ENCODE results near the gene ACE.
"Not testable (repeated sequence)": the region's sequence is repeated elsewhere in the genome, so short reads cannot be mapped to it uniquely, and the experiment has no call there.

The ACE gene

DNA sequence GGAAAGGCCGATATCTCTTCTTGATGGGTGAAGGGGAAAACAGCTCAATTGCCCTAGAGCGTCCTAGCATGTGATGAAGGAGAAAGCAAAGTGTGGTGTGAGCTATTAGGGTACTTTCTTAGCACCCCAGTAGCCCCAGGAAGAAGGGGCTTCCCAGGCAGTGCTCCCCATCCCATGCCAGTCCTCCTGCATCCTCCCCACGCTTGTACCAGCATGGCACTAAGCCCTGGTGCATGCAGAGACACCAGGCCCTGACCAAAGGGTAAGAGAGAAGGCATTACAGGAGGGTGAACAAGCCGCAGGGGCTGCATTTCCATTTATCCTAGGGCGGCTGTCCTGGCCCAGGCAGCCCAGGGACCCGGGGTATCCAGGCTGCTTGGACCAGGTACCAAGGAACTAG, 33.8 kb upstream of the ACE start:
- DNase-seq (ENCODE audit: insufficient read length, low spot score) (no peak), FAIRE-seq (no peak)

DNA sequence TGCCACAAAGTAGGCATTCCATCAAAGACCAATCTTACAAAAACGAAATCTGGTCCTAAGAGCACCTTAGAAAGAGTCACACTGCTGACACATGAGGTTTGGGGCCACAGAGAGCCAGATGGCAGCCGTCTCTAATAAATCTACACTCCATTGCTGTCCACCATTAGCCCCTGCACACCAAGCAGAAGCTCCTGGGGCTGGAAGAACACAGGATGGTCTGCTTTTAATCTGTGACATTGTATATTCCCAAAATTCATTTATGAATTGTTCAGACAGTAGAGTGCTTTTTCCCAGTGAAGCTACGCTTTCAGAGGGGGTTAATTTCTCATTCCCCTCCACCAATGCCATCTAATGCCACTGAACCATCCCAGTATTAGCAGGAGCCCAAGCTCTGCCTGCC, 32.4 kb upstream of the ACE start:
- DNase-seq (ENCODE audit: insufficient read length, low spot score) (no peak), FAIRE-seq (no peak)

DNA sequence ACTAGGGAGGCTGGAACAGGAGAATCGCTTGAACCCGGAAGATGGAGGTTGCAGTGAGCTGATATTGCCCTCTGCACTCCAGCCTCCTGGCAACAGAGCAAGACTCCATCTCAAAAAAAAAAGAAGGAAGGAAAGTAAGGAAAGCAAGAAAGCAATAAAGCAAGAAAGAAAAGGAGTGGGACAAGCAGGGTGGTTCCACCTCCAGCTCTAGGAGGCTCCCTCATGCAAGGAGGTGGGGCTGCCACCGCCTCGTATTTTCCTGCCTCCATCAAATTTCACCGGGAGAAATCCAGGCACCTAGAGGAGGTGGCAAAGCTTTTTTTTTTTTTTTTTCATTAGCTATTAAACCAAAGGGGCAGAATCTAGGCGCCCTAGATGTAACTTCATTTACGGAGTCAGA, 31.8 kb upstream of the ACE start:
- DNase-seq (ENCODE audit: insufficient read length, low spot score) (no peak), FAIRE-seq (no peak)

DNA sequence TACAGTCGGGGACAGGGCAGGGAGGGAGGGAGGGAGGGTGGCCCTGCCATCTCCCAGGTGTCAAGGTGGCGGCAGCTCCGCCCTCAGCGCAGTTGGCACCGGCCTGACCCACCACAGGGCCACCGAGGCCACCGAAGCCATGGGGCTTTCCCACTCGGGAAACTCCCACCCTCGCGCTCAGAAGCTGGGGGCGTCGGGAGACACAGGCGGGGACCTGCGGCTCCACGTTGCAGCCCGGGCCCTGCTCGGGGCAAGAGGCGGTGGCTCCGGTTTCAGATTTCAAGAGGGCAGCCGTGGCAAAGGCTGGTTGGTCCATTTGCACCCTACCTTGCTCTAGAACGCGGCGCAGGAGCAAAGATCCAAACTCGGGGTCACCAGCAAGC, 31.3 kb upstream of the ACE start:
- FAIRE-seq (no peak), DNase-seq (ENCODE audit: insufficient read length, low spot score) (no peak)

DNA sequence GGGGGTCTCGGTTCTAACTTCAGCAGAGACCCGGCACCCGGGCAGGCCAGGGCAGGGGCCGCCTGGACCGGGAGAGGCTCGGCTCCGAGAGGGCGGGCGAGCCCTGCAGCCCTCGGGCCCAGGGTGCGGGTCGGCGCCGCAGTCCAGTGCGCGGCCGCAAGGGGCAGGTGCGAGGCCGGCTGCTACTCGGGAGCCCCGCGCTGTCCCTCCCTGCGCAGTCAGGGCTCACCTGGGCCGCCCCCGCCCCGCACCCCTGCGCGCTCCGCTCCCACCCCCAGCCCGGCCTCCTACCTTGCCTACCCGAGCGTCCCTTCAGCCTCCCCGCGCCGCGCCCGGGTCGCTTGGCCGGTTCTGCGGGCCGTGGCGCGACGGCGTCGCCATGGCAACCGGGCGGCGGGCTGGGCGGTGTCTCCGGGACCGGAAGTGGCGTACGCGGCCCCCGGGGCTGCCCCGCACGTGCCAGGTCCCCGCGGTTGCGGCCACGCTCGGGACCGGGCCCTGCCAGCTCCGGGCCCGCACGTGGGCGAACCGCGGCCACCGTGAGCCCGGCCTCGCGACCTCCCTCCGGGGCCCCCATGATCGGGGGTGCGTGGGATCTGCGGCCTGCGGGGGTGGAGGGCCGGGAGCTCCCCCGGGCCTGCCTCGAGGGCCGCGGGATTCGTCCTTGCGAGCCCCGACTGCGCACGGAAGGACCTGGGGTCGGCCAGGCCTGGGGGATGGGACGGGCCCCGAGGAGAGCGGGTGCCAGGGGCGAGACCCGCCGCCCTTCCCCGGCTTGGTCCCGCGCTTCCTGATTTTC, 30.7 kb upstream of the ACE start, which contains the start of gene CYB561:
Gene CYB561, minus strand, starts transcription at position 353 of the 799 bp plus-strand sequence. CDS start 8,759 bp downstream, outside the sequence.
- peak; percentile 88 for DNase-seq (ENCODE audit: insufficient read length, low spot score)
- FAIRE-seq: no peak

DNA sequence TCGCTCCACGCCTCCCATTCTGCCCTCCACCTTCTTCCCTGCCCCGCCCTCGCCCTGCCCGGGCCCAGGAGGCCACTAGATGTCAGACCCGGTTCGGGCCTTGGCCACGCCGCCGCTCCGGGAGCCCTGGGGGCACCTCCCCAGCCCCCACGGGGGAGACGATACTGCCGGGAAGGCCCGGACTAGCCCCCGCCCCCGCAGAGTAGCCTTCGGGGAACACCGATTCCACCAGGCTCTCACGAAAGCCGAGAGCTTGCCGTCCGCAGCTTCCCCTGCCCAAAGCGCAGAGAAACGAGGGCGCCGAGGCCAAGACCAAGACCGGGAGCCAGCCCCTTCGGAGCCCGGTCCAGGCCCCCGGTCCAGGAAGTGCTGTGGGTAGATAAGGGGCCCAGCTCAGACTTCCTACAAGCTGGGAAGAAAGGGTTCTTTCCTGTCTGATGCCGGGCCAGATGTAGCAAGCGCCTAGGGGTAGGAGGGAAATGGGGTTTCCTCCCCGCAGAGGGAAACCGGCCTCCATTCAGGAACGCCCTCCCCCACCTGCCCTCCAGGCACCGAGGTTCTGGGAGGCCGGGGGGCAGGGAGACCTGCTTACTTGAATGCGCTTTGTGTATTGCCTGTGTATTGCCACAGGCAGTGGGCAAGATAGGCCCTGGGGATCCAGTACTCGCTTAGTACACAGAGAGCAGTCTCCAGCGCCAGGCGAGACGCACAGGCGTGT, 29.9 kb upstream of the ACE start:
- FAIRE-seq (peak; percentile 28), DNase-seq (ENCODE audit: insufficient read length, low spot score) (no peak)

DNA sequence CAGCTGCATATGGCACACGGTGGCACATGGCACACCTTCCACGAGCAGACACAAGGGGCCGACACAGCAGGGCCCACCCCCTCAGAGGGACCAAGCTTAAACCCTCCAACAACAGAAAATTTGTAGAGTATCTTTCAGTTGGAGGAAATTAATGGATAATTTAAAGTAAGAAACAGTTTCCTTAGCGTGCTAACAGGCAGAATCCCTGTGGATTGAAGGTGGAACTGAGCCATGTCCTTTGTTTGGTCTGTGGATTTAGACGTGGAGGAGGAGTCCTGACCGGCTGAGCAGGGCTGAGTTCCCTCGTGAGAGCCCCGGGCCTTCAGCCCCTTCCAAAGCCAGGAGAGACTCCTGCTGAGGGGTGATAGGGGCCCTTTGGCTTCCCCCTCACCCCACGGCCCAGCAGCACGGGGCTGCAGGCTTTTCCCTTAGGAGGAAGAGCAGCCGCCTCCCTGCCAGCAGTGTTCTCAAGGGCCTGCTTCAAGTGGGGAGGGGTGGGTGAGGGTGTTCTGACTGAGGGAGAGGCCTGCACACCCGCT, 29.3 kb upstream of the ACE start:
- no peak for DNase-seq (ENCODE audit: insufficient read length, low spot score)
- no peak for FAIRE-seq

DNA sequence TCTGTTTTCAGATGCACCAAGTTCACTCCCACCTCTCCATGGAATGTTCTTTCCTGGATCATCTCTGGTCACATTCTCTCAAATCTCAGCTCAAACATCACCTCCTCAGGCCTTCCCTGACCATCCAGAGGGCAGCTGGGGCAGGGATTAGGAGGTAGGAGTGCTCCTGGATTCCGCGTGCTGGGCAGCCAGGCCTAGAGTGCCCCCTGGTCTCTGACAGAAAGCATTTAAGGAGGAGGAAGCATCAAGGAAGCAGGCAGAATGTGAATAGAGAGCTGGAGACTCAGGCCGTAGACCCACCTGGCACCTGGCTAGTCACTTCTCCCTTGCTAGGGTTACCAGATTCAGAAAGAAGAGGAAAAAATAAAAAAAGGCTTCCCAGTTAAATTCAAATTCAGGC, 28.2 kb upstream of the ACE start:
- DNase-seq (ENCODE audit: insufficient read length, low spot score) (no peak), FAIRE-seq (no peak)

DNA sequence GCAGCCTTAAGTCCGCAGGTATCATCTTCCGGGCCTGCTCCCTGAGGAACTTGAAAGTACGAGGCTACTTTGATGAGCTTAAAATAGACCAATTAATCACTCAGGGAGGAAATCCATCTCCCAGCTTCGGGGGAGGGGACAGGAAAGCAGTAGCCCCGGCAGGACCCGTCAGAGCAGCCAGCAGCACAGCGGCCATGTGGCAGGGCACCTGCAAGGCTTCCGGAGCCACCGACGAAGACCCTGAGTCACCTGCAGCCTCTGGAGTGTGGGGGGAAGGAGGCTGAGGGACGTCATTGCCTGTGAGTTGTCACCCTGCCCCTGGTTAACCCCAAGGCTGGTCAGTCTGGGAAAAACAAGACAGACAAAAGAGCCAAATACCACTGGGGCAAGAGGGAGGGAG, 26.3 kb upstream of the ACE start:
- DNase-seq (ENCODE audit: insufficient read length, low spot score): no peak

DNA sequence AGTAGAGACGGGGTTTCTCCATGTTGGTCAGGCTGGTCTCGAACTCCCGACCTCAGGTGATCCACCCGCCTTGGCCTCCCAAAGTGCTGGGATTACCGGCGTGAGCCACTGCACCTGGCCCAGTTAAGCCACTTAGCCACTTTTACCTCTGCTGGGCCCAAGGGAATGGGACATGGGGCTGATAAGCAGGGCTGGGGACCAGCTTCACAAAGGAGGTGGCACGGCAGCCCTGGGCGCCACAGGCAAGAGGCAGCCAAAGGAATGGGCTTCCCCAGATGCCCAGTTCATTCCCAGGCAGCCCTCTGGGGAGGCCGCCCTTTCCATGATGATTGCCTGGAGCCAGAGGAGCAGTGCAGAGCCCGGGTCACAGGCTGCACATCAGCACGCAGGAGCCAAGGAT, 25.7 kb upstream of the ACE start:
- FAIRE-seq (no peak), DNase-seq (ENCODE audit: insufficient read length, low spot score) (no peak)

More for the DNA sequence above, 26.3 kb upstream of the ACE start:
- no peak for FAIRE-seq

DNA sequence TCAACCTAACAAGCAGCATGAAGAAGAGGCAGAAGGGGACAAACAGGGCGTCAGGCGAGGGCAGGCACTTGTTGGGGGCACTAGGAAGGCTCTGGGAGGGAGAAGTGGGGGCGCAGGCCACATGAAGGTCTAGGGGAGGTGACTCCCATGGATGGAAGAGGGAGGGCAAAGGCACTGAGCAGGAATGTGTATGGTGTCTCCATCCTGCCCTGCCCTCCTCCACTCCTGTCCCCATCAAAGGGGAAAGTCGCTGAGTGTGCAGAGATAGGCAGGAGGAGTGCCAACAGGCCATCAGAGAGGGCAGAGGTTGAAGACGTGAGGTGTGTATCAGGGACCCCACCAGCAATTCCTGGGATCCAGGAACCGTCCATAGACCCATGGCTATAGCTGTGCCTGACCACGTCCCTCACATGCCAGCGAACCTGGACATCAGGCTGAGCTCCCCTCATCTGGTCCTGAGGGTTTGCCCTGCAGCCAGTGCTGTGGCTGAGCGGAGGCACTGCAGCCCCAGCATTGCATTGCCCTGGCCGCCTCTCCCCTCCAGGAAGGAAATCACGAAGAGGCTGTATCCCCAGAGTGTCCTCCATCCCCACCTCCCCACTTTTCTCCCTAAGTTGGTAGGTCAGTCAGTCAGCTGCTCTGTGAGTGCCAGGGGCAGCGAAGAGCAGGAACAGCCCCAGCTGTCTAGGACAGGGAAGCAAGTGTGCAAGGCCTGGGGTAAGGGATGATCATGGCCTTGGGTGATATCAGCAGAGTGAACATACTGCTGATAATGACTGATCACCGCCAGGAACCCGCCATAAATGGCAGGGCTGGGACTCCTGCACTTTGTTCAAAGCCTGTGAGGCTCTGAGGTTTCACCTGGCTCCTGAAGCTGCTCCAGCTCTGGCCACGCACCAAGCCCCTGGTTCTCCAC, 24.6 kb upstream of the ACE start:
- DNase-seq (ENCODE audit: insufficient read length, low spot score): no peak
- no peak for FAIRE-seq

DNA sequence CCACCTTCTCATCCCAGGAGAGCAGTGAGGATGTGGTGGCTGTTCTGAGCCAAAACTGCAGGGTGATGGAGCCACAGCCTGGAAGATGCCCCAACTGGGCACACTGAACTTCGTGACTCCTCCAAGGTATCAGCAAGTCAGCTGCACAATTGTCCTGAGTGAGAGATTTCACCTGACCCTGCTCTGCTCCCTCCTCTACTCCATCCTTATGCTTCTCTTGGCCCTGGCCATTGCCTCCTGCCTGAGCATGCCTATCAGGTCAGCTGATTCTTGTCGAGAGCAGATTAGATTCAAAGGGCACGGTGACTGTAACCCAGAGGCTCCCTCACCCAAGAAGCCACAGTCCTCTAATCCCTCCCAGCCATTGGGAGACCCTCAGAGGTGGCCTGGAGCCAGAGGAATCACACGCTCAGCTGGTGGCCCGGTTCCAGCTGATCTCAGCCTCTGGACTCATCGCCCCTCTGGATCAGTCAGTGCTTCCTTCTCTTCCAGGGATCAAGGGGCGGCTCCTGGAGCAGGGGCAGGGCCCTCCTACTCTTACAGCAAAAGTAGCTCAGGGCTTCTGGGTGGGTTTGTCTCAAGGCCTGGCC, 23.8 kb upstream of the ACE start:
- FAIRE-seq (no peak), DNase-seq (ENCODE audit: insufficient read length, low spot score) (no peak)

DNA sequence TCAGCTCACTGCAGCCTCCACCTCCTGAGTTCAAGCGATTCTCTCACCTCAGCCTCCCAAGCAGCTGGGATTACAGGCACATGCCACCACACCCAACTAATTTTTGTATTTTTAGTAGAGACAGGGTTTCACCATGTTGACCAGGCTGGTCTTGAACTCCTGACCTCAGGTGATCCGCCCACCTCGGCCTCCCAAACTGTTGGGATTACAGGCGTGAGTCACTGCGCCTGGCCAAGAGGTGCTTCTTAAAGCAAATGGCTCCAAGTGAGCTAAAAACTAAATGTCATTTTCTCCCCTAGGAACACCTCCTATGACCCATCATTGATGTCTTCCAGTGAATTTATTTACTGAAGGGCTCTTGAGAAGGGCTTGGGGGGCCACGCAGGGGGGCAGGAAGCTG, 22.5 kb upstream of the ACE start:
- not testable (repeated sequence) for DNase-seq (ENCODE audit: insufficient read length, low spot score); FAIRE-seq

DNA sequence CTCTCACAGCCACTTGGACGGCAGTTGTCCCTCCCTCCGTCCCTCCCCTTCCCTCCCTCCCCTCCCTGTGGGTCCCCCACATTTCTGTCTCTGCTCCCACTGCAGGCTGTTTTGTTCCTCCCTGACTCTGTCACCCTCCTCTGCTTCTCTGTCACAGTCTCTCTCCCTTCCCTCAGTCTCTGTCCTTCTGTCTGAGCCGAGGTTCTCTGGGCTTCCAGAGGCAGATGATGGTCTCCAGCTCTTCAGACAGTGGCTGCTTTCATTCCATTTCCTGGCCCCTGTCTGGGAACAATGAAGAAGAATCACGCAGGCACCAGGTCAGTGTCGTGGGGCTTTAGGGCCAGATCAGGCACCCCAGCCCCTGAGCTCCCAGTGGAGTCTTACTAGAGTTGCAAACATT, 21.9 kb upstream of the ACE start:
- no peak for FAIRE-seq
- DNase-seq (ENCODE audit: insufficient read length, low spot score): no peak

DNA sequence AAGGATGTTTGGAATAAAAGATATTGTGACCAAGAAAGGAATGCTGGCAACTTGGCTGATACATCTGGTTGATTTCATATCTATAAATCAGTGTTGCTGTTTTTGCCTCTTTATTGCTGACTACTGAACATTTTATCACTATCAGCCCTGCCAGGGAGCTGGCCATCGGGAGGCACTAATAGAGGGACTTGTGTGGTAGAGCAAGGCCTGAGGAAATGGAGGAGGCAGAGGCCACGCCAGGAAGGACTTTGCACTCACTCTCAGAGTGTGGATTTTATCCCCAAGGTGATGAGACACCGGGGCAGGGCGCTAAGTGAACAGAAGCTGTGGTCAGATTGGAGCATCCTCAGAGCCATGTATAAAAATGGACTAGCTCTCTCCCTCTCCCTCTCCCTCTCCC, 21.4 kb upstream of the ACE start:
- no peak for FAIRE-seq
- no peak for DNase-seq (ENCODE audit: insufficient read length, low spot score)

DNA sequence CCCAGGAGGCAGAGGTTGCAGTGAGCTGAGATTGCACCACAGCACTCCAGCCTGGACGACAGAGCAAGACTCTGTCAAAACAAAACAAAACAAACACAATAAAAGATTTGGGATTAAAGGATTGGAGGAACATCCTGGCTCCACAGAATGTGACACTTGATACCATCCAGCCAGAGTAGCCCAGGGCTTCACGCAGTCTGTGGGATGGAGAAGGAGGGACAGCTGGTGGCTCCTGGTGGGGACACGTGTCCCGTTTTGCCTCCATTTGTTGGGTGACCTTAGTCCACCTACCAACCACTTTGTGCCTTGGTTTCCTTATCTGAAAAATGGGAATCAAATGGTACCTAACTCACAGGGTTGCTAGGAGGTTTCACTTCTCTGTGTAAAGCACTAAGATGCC, 18.4 kb upstream of the ACE start:
- FAIRE-seq: no peak
- DNase-seq (ENCODE audit: insufficient read length, low spot score): no peak

DNA sequence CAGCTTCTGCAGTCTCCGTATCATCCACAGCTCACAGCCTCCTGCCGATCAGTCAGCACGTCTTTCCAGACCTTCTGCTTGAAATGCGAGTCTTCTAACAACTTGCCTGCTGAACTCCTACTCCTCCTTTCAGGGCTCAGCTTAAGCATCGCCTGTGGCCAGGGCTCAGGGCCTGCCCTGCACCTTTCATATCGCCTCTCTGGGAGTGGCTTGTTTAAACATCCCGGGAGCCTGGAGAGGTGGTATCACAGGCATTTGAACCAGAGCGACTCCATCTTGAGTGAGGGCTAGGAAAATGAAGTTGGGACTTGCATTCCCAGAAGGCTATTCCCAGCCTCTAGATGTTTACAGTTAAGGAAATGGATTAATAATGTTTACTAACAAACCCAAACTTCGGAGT, 16.8 kb upstream of the ACE start:
- FAIRE-seq: no peak
- DNase-seq (ENCODE audit: insufficient read length, low spot score): no peak

DNA sequence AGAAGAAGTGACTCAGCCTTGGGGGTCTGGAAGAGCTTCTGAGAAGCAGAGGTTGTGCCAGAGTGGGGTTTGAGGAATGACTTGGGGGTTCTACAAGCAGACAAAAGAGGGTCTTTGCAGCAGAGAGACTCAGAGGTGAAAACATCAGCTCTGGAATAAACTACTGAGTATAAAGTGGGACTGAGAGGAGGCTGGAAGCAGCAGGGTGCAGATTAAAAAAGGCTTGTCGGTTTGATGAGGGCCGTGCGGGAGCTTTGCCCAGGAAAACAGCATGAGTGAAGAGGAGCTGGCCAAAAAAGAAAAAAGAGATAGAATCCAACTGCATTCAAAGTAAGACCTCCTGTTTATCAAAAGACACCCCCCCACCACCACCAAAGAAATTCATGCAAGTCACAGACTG, 13.1 kb upstream of the ACE start:
- no peak for DNase-seq (ENCODE audit: insufficient read length, low spot score)
- no peak for FAIRE-seq

DNA sequence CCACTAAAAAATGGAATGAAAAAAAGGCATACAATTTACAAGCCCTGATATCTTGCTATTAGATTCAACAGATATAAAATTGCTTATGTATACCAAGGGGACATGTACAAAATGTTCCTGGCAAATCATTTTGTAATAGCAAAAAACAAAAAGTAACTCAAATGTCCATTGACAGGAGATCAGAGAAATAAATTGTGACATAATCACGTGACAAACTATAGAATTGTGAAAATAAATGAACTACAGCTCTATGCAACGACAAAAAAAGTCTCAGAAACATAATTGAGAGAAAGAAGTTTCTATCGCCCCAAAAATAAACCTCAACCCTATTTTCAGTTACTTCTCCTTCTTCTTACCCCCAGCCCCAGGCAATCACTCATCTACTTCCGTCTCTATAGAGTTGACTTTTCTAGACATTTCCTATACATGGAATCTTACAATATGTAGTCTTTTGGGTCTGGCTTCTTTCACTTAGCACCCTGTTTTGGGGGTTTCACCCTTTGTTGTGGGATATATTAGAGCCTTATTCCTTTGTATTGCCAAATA, 12.1 kb upstream of the ACE start:
- DNase-seq (ENCODE audit: insufficient read length, low spot score) (no peak), FAIRE-seq (no peak)

DNA sequence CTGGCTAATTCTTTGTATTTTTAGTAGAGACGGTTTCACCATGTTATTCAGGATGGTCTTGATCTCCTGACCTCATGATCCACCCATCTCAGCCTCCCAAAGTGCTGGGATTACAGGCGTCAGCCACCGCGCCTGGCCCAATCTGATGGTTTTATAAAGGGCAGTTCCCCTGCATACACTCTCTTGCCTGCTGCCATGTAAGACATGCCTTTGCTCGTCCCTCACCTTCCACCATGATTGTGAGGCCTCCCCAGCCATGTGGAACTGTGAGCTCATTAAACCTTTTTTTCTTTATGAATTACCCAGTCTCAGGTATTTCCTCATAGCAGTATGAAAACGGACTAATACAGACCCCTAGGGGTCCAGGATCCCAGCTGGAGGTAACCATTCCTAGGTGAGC, 8.8 kb upstream of the ACE start:
- FAIRE-seq; DNase-seq (ENCODE audit: insufficient read length, low spot score): not testable (repeated sequence)
